ENCODE results near the gene C1QTNF5.

C1QTNF5 gene

DNA sequence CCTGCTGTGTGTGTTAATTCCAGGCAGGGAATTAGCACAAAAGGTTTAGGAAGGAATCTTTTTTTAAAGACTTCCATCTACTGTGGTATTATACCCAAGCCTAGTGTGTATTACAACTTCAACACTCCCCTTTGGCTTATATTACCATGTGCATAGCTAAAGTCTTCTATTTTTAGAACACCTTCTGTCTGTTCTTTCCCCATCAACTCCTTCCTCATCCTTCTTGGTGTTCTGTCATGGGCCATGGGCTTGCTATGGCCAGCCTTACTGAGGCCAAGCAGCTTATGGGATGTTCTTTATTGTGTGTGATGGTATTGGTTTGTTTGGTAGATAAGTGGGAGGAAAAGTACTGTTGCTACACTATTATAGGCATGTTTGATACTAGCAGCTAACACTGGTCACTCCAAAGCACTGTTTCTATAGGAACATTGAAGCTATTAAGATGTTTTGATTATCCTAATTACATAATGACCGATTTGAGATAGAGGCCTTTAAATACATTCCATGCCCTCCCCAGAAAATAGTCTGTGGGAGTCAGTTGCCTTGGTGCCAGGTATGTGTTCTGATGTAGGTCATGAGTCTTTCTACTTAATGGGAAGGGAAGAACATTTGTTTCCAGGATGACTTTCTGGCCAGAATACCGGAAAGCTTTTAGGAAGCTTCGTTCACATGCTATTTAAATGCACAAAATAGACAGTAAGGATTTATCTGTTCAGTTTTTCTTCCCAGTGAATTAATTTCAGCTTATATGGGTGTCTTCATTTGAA lies 40.3 kb downstream of the C1QTNF5 start:
- TF ChIP-seq SPI1 (IDR thresholded peaks at IDR 0.05; ENCODE audit: borderline replicate concordance, low read depth) (no peak), POLR2AphosphoS5 (IDR thresholded peaks at IDR 0.05; ENCODE audit: low read depth) (no peak), GABPA (IDR thresholded peaks at IDR 0.05; ENCODE audit: low read depth) (no peak)
- TF ChIP-seq, protein P1, sequence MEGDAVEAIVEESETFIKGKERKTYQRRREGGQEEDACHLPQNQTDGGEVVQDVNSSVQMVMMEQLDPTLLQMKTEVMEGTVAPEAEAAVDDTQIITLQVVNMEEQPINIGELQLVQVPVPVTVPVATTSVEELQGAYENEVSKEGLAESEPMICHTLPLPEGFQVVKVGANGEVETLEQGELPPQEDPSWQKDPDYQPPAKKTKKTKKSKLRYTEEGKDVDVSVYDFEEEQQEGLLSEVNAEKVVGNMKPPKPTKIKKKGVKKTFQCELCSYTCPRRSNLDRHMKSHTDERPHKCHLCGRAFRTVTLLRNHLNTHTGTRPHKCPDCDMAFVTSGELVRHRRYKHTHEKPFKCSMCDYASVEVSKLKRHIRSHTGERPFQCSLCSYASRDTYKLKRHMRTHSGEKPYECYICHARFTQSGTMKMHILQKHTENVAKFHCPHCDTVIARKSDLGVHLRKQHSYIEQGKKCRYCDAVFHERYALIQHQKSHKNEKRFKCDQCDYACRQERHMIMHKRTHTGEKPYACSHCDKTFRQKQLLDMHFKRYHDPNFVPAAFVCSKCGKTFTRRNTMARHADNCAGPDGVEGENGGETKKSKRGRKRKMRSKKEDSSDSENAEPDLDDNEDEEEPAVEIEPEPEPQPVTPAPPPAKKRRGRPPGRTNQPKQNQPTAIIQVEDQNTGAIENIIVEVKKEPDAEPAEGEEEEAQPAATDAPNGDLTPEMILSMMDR (IDR thresholded peaks at IDR 0.05; ENCODE audit: insufficient read depth, low read length), result no peak
- TF ChIP-seq, protein P2, sequence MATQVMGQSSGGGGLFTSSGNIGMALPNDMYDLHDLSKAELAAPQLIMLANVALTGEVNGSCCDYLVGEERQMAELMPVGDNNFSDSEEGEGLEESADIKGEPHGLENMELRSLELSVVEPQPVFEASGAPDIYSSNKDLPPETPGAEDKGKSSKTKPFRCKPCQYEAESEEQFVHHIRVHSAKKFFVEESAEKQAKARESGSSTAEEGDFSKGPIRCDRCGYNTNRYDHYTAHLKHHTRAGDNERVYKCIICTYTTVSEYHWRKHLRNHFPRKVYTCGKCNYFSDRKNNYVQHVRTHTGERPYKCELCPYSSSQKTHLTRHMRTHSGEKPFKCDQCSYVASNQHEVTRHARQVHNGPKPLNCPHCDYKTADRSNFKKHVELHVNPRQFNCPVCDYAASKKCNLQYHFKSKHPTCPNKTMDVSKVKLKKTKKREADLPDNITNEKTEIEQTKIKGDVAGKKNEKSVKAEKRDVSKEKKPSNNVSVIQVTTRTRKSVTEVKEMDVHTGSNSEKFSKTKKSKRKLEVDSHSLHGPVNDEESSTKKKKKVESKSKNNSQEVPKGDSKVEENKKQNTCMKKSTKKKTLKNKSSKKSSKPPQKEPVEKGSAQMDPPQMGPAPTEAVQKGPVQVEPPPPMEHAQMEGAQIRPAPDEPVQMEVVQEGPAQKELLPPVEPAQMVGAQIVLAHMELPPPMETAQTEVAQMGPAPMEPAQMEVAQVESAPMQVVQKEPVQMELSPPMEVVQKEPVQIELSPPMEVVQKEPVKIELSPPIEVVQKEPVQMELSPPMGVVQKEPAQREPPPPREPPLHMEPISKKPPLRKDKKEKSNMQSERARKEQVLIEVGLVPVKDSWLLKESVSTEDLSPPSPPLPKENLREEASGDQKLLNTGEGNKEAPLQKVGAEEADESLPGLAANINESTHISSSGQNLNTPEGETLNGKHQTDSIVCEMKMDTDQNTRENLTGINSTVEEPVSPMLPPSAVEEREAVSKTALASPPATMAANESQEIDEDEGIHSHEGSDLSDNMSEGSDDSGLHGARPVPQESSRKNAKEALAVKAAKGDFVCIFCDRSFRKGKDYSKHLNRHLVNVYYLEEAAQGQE (IDR thresholded peaks at IDR 0.05; ENCODE audit: insufficient replicate concordance, low read depth), result no peak
- DNase-seq (ENCODE audit: low read depth in 1 of 2, low spot score in 1 of 2), result no peak
- no peak overlapping the region for H3K27ac ChIP-seq (replicated peaks)
- no peaks in the 10 kb centered on the region for H3K27me3 ChIP-seq (ENCODE audit: insufficient read depth, poor library complexity, severe bottlenecking)
- H3K4me3 ChIP-seq (replicated peaks; ENCODE audit: insufficient read depth, low read length), result no peak overlapping the region

DNA sequence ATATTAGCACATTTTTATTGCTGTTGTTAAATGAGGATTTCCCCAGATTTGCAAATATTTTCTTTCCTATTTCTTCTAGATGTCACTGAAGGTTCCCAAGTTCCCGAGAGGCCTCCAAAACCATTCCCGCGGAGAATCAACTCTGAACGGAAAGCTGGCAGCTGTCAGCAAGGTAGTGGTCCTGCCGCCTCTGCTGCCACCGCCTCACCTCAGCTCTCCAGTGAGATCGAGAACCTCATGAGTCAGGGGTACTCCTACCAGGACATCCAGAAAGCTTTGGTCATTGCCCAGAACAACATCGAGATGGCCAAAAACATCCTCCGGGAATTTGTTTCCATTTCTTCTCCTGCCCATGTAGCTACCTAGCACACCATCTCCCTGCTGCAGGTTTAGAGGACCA lies 41.3 kb downstream of the C1QTNF5 start:
- no peak for DNase-seq (ENCODE audit: low read depth in 1 of 2, low spot score in 1 of 2)
- Histone ChIP-seq H3K4me3 (replicated peaks; ENCODE audit: insufficient read depth, low read length) (no peak overlapping the region), H3K27ac (replicated peaks) (no peak overlapping the region), H3K27me3 (ENCODE audit: insufficient read depth, poor library complexity, severe bottlenecking) (no peaks in the 10 kb centered on the region)
- TF ChIP-seq, protein P2 (IDR thresholded peaks at IDR 0.05; ENCODE audit: insufficient replicate concordance, low read depth), result no peak
- TF ChIP-seq POLR2AphosphoS5 (IDR thresholded peaks at IDR 0.05; ENCODE audit: low read depth) (no peak), GABPA (IDR thresholded peaks at IDR 0.05; ENCODE audit: low read depth) (no peak), SPI1 (IDR thresholded peaks at IDR 0.05; ENCODE audit: borderline replicate concordance, low read depth) (no peak)
- TF ChIP-seq, protein P1 (IDR thresholded peaks at IDR 0.05; ENCODE audit: insufficient read depth, low read length), result no peak

DNA sequence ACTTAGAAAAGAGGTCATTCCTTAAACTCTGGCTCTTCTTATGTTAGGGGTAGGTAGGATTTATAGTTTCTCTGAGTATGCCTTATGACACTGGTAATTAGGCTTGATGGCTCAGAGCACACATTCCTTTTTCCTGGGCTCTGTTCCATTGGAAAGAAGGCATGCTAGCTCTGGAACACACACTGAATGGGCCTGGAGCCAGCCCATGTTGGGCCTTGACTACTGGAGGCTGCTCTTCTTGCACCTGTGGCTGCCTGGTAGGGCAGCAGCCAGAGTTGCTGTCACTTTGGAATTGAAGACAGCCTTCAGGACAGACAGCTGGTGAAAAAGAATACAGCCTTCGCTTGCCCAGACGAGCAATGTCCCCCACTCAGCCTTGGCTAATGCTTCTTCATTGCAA lies 42.0 kb downstream of the C1QTNF5 start:
- no peak overlapping the region for H3K27ac ChIP-seq (replicated peaks)
- H3K4me3 ChIP-seq (replicated peaks; ENCODE audit: insufficient read depth, low read length), result no peak overlapping the region
- DNase-seq (ENCODE audit: low read depth in 1 of 2, low spot score in 1 of 2), result no peak
- TF ChIP-seq GABPA (IDR thresholded peaks at IDR 0.05; ENCODE audit: low read depth), result no peak
- TF ChIP-seq, protein P1 (IDR thresholded peaks at IDR 0.05; ENCODE audit: insufficient read depth, low read length), result no peak
- TF ChIP-seq, protein P2 (IDR thresholded peaks at IDR 0.05; ENCODE audit: insufficient replicate concordance, low read depth), result no peak
- no peak for TF ChIP-seq SPI1 (IDR thresholded peaks at IDR 0.05; ENCODE audit: borderline replicate concordance, low read depth)
- no peak for TF ChIP-seq POLR2AphosphoS5 (IDR thresholded peaks at IDR 0.05; ENCODE audit: low read depth)
- H3K27me3 ChIP-seq (ENCODE audit: insufficient read depth, poor library complexity, severe bottlenecking), result no peaks in the 10 kb centered on the region

All from HL-60 (cell line).